ENCODE measurements around the gene LSM10.

Gene LSM10

GRCh38 chr1:36397378-36398230, at the start of gene LSM10:
Gene LSM10 (minus strand): TSS chr1:36397908. CDS start chr1:36394129, 3,779 bp downstream.
- peak; percentile 89 to 90 for DNase-seq

GRCh38 chr1:36447450-36447849, 49.7 kb upstream of the LSM10 start:
- no peak for DNase-seq

GRCh38 chr1:36446746-36447145, 49.0 kb upstream of the LSM10 start:
- no peak for DNase-seq

- no peak for DNase-seq
Observed at GRCh38 chr1:36446271-36446670, 48.6 kb upstream of the LSM10 start.

- DNase-seq = no peak
Observed at GRCh38 chr1:36443297-36443696, 45.6 kb upstream of the LSM10 start.

- no peak for DNase-seq
Observed at GRCh38 chr1:36442337-36442736, 44.6 kb upstream of the LSM10 start.

GRCh38 chr1:36440646-36441045, 42.9 kb upstream of the LSM10 start:
- no peak for DNase-seq

GRCh38 chr1:36440044-36440443, 42.3 kb upstream of the LSM10 start:
- no peak for DNase-seq

GRCh38 chr1:36438715-36439114, 41.0 kb upstream of the LSM10 start:
- no peak for DNase-seq

- DNase-seq = no peak
Observed at GRCh38 chr1:36436821-36437220, 39.1 kb upstream of the LSM10 start.

GRCh38 chr1:36433102-36433501, 35.4 kb upstream of the LSM10 start:
- no peak for DNase-seq

- no peak for DNase-seq
Observed at GRCh38 chr1:36432616-36433015, 34.9 kb upstream of the LSM10 start.

GRCh38 chr1:36425791-36426190, 28.1 kb upstream of the LSM10 start:
- DNase-seq = no peak

- DNase-seq = no peak
Observed at GRCh38 chr1:36421649-36422048, 23.9 kb upstream of the LSM10 start.

GRCh38 chr1:36420836-36421317, 23.2 kb upstream of the LSM10 start:
- peak; percentile 89 to 93 for DNase-seq

GRCh38 chr1:36420409-36420808, 22.7 kb upstream of the LSM10 start:
- DNase-seq = no peak

- no peak for DNase-seq
Observed at GRCh38 chr1:36419569-36419968, 21.9 kb upstream of the LSM10 start.

GRCh38 chr1:36419140-36419539, 21.4 kb upstream of the LSM10 start:
- no peak for DNase-seq

GRCh38 chr1:36417931-36418330, 20.2 kb upstream of the LSM10 start:
- DNase-seq = no peak

- DNase-seq = no peak
Observed at GRCh38 chr1:36415661-36416326, 18.1 kb upstream of the LSM10 start.

GRCh38 chr1:36414384-36414783, 16.7 kb upstream of the LSM10 start:
- DNase-seq = no peak

- DNase-seq = peak; percentile 21 to 27
Observed at GRCh38 chr1:36411674-36412648, 14.3 kb upstream of the LSM10 start.

- no peak for DNase-seq
Observed at GRCh38 chr1:36408479-36408878, 10.8 kb upstream of the LSM10 start.
